Retina (tissue), 1 donor: ENCODE results near the gene RPS15A.
"Not testable (repeated sequence)": the region's sequence is repeated elsewhere in the genome, so short reads cannot be mapped to it uniquely, and the experiment has no call there.

Experiments used
- DNase-seq: peaks from one replicate; pipeline ENCODE4 v3.0.0-alpha.2; 2016

Gene RPS15A

DNA sequence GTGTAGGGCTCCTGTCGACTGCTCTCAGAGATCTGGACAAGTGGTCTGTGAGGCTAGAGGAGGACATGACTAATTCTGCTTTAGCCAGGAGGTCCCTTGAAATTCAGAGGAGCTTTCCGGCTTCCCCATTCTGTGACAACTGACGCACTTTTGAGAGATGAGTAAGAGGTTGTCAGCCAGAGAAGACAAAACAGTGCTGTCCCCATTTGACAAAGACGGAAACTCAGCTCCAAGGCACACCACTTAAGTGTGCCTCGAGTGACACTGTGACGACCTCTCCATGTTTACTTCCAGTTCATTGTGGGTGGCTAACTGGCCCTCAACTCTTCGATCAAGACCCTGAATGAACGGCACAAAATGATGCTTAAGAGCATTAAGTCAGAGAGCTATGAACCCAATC lies 47.3 kb downstream of the RPS15A start:
- not testable (repeated sequence) for DNase-seq

DNA sequence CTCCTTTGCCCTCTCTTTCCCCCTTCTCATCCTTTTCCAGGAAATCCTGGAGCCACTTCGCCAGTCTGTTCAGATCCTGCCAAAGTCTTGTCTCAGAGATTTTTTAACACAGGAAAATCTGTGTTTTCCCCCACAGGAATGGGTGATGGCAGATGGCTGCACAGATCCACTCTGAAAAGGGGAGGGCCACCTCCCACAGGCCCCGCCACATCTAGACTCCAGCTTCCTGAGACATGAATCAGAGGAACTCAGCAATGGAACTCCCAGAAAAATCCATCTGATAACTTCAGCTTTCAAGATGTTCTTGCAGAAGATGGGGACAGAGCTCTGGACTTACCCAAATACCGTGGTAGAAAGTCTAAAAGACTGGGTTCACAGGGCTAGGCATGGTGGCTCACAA lies 50.1 kb downstream of the RPS15A start:
- not testable (repeated sequence) for DNase-seq

DNA sequence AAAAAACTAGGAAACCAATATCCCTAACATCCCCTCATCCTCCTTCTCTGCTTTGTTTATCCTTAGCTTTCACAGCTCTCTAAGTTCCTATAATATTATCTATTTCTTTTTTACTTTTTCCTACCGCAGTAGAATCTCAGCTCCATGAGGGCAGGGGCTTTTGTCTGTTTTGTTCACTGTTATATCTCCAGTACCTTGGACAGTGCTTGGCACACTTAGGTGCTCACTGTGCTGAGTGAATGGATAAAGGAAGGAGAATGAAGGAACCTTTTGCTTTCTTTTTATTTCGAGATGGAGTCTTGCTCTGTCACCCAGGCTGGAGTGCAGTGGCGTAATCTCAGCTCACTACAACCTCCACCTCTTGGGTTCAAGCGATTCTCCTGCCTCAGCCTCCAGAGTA lies 51.4 kb downstream of the RPS15A start:
- DNase-seq: not testable (repeated sequence)

DNA sequence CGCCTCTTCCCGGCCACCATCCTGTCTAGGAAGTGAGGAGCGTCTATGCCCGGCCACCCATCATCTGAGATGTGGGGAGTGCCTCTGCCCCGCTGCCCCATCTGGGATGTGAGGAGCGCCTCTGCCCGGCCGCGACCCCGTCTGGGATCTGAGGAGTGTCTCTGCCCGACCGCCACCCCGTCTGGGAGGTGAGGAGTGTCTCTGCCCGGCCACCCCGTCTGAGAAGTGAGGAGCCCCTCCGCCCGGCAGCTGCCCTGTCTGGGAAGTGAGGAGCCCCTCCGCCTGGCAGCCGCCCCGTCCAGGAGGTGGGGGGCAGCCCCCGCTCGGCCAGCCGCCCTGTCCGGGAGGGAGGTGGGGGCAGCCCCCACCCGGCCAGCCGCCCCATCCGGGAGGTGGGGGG lies 55.9 kb downstream of the RPS15A start:
- DNase-seq: not testable (repeated sequence)
